Left lung (tissue), 10 donors: ENCODE measurements around the gene DLGAP1. TPM values are rescaled to one million over a fixed set of nuclear protein-coding genes. Genes with fewer than 3 reads are reported as not detected.

ENCODE experiments used
- ATAC-seq: fragments of 200-7000 bp; cut with Tn5 transposase; one replicate; pipeline ENCODE4 v1.9.1; 2020; ENCODE audit warnings: moderate library complexity
- DNase-seq, 4 donors: peaks; one replicate each; pipeline ENCODE4 v3.0.0-alpha.2; 2013 to 2020
- H3K27ac ChIP-seq, 2 donors: fragments of 200-600 bp; sonication (generic) in 1 of 2; one replicate each; pipeline versions ENCODE4 v1.5.0 to v1.8.0; 2020 to 2021
- H3K27me3 ChIP-seq, 2 donors: fragments of 200-600 bp; sonication (generic) in 1 of 2; one replicate each; pipeline versions ENCODE4 v1.5.0 to v1.8.0; 2020 to 2021
- H3K36me3 ChIP-seq, 2 donors: fragments of 200-600 bp; sonication (generic) in 1 of 2; one replicate each; pipeline versions ENCODE4 v1.5.0 to v1.8.0; 2020 to 2021
- H3K4me1 ChIP-seq, 2 donors: fragments of 200-600 bp; one replicate each; pipeline ENCODE4 v1.8.0; 2021
- H3K4me3 ChIP-seq, 2 donors: fragments of 200-600 bp; sonication (generic) in 1 of 2; one replicate each; pipeline versions ENCODE4 v1.5.0 to v1.8.0; 2020 to 2021; ENCODE audit warnings: mild to moderate bottlenecking in 1 of 2
- H3K9me3 ChIP-seq, 2 donors: fragments of 200-600 bp; sonication (generic) in 1 of 2; one replicate each; pipeline versions ENCODE4 v1.5.0 to v1.8.0; 2020 to 2021
- CTCF ChIP-seq, 2 donors: fragments of 200-600 bp; sonication (generic) in 1 of 2; IDR thresholded peaks; one replicate each; pipeline versions ENCODE4 v1.5.0 to v1.8.0; 2021; ENCODE audit warnings: antibody characterized with exemption in 2 of 2
- intact Hi-C, 2 donors: fragments of 100-400 bp; cut with DNase I; formaldehyde crosslinking; loops; one replicate each; pipeline versions ENCODE4 v1.11.2 to v1.14.2; 2022
- polyA plus RNA-seq, 6 donors: library from polyadenylated mRNA; unstranded; fragments of 120-200 nt; gene quantifications; one replicate each; pipeline ENCODE4 v1.2.1, GENCODE V29; 2013; ENCODE audit not compliant: insufficient read length in 6 of 6
- total RNA-seq, 2 donors: library from RNA; stranded (reverse); fragmentation: NEBNext Ultra II Directional; extraction: Animal tissue kit (Norgen Biotek cat#: 25700); gene quantifications; one replicate each; pipeline ENCODE4 v1.2.1, GENCODE V29; 2021
- donor health status: DM: no; HTN: yes; CAD: no.
- donor health status: DM: no; HTN: no; CAD: no.

The DLGAP1 gene
- total and polyA plus RNA-seq, 8 donors: 1.6 to 4.0 (median 2.1) TPM

- intact Hi-C loops: no loop called here
- no peak overlapping the region for H3K4me3 ChIP-seq
- H3K27ac ChIP-seq: no peak overlapping the region
- H3K4me1 ChIP-seq: peaks cover 0 to 18% of the 10 kb centered on the region in 2 donors
- DNase-seq (no peak), ATAC-seq (no peak)
- H3K9me3 ChIP-seq: no peaks in the 10 kb centered on the region
- H3K36me3 ChIP-seq: no peaks in the 10 kb centered on the region
- no peaks in the 10 kb centered on the region for H3K27me3 ChIP-seq
- no peak for TF ChIP-seq CTCF (IDR thresholded peaks at IDR 0.05)
Measured at GRCh38 chr18:3648641-3649040, 806.5 kb downstream of the DLGAP1 start.

- ATAC-seq: no peak
Measured at GRCh38 chr18:3648200-3648599, 806.9 kb downstream of the DLGAP1 start.

GRCh38 chr18:3647636-3648035 is 807.5 kb downstream of the DLGAP1 start:
- H3K27ac ChIP-seq: no peak overlapping the region
- TF ChIP-seq CTCF (IDR thresholded peaks at IDR 0.05): no peak
- H3K36me3 ChIP-seq: no peaks in the 10 kb centered on the region
- ATAC-seq (no peak), DNase-seq (no peak)
- H3K4me1 ChIP-seq: peaks cover 0 to 8% of the 10 kb centered on the region in 2 donors
- H3K27me3 ChIP-seq: no peaks in the 10 kb centered on the region
- intact Hi-C loops: no loop called here
- no peak overlapping the region for H3K4me3 ChIP-seq
- no peaks in the 10 kb centered on the region for H3K9me3 ChIP-seq

More at GRCh38 chr18:3648200-3648599, 806.9 kb downstream of the DLGAP1 start:
- DNase-seq: peak in 1 of 4 donors; percentile 55
- no peaks in the 10 kb centered on the region for H3K27me3 ChIP-seq
- H3K4me3 ChIP-seq: no peak overlapping the region
- intact Hi-C loops: no loop called here
- no peaks in the 10 kb centered on the region for H3K9me3 ChIP-seq
- no peak overlapping the region for H3K27ac ChIP-seq
- no peak for TF ChIP-seq CTCF (IDR thresholded peaks at IDR 0.05)
- peaks cover 0 to 14% of the 10 kb centered on the region in 2 donors for H3K4me1 ChIP-seq
- H3K36me3 ChIP-seq: no peaks in the 10 kb centered on the region

GRCh38 chr18:3645384-3646156 is 809.5 kb downstream of the DLGAP1 start:
- Histone ChIP-seq H3K4me3 (no peak overlapping the region), H3K4me1 (peaks cover 0 to 4% of the 10 kb centered on the region in 2 donors), H3K9me3 (no peaks in the 10 kb centered on the region), H3K27me3 (no peaks in the 10 kb centered on the region), H3K36me3 (no peaks in the 10 kb centered on the region), H3K27ac (no peak overlapping the region)
- DNase-seq (no peak), ATAC-seq (no peak)
- no peak for TF ChIP-seq CTCF (IDR thresholded peaks at IDR 0.05)
- intact Hi-C loops: no loop called here

GRCh38 chr18:3634250-3634939 is 820.7 kb downstream of the DLGAP1 start:
- no peaks in the 10 kb centered on the region for H3K9me3 ChIP-seq
- no peaks in the 10 kb centered on the region for H3K4me1 ChIP-seq
- intact Hi-C loops: no loop called here
- H3K4me3 ChIP-seq: no peak overlapping the region
- no peak for TF ChIP-seq CTCF (IDR thresholded peaks at IDR 0.05)
- DNase-seq (no peak), ATAC-seq (no peak)
- no peaks in the 10 kb centered on the region for H3K36me3 ChIP-seq
- H3K27ac ChIP-seq: no peak overlapping the region
- H3K27me3 ChIP-seq: no peaks in the 10 kb centered on the region
